Spinal cord (tissue), 10 donors: ENCODE measurements around the gene CABLES2. TPM values are rescaled to one million over a fixed set of nuclear protein-coding genes. Genes with fewer than 3 reads are reported as not detected.

Experiments
- DNase-seq, 6 donors: peaks; one replicate each; pipeline versions ENCODE4 v3.0.0 to v3.0.0-alpha.2; 2013 to 2015; ENCODE audit warnings: low spot score in 6 of 6, low read depth in 4 of 6
- H3K27ac ChIP-seq: one replicate; pipeline ENCODE4 v1.5.1; 2013; ENCODE audit warnings: low read depth, low read length, control low read depth
- H3K27me3 ChIP-seq: one replicate; pipeline ENCODE4 v1.6.1; 2013; ENCODE audit warnings: low read length; ENCODE audit not compliant: control insufficient read depth, insufficient read depth
- H3K36me3 ChIP-seq: one replicate; pipeline ENCODE4 v1.6.1; 2013; ENCODE audit warnings: low read length; ENCODE audit not compliant: control insufficient read depth, insufficient read depth
- H3K4me1 ChIP-seq: one replicate; pipeline ENCODE4 v1.6.1; 2013; ENCODE audit warnings: low read length; ENCODE audit not compliant: control insufficient read depth, insufficient read depth
- H3K4me3 ChIP-seq: one replicate; pipeline ENCODE4 v1.5.1; 2013; ENCODE audit warnings: low read depth, low read length, control low read depth
- H3K9me3 ChIP-seq: one replicate; pipeline ENCODE4 v1.6.1; 2013; ENCODE audit warnings: low read length; ENCODE audit not compliant: control insufficient read depth, insufficient read depth
- whole genome bisulfite sequencing: methylation state at CpG from one replicate; pipeline ENCODE4 v1.1.5; 2013; ENCODE audit warnings: missing lambda C conversion rate; ENCODE audit not compliant: insufficient coverage; 5-methylcytosine and 5-hydroxymethylcytosine counted together
- polyA plus RNA-seq, 2 donors: library from polyadenylated mRNA; unstranded; fragments of 120-200 nt; gene quantifications; one replicate each; pipeline ENCODE4 v1.2.1, GENCODE V29; 2013; ENCODE audit not compliant: insufficient read length in 2 of 2
- total RNA-seq, 2 donors: library from RNA; depleted of rRNA in 1 of 2; stranded (reverse); fragments of 120-200 nt in 1 of 2; fragments of >200 nt in 1 of 2; gene quantifications; one replicate each; pipeline versions ENCODE4 v1.2.3 to v1.2.4, GENCODE V29; 2013 to 2014
- donor health status: healthy.

The CABLES2 gene
- total and polyA plus RNA-seq, 4 donors, result 4.0 to 23.0 (median 14.1) TPM

GRCh38 chr20:62398120-62398821 lies 8.8 kb downstream of the CABLES2 start:
- no peak for DNase-seq
- H3K36me3 ChIP-seq, result peaks cover 92% of the 10 kb centered on the region

GRCh38 chr20:62396367-62397239 lies 10.5 kb downstream of the CABLES2 start:
- no peaks in the 10 kb centered on the region for H3K4me1 ChIP-seq
- no peaks in the 10 kb centered on the region for H3K9me3 ChIP-seq
- no peak overlapping the region for H3K4me3 ChIP-seq
- no peak for DNase-seq
- peaks cover 92% of the 10 kb centered on the region for H3K36me3 ChIP-seq
- H3K27ac ChIP-seq, result no peak overlapping the region
- no peaks in the 10 kb centered on the region for H3K27me3 ChIP-seq
- 91% methylated on average over 35 of the region's 35 CpGs for WGBS

More at GRCh38 chr20:62398120-62398821, 8.8 kb downstream of the CABLES2 start:
- H3K4me1 ChIP-seq, result no peaks in the 10 kb centered on the region
- H3K27ac ChIP-seq, result no peak overlapping the region
- H3K4me3 ChIP-seq, result no peak overlapping the region
- H3K9me3 ChIP-seq, result no peaks in the 10 kb centered on the region
- WGBS, result 94% methylated on average over 17 of the region's 19 CpGs
- no peaks in the 10 kb centered on the region for H3K27me3 ChIP-seq

- 89% methylated on average over 26 of the region's 27 CpGs for WGBS
- H3K27ac ChIP-seq, result no peak overlapping the region
- no peak overlapping the region for H3K4me3 ChIP-seq
- H3K36me3 ChIP-seq, result peaks cover 92% of the 10 kb centered on the region
- H3K4me1 ChIP-seq, result no peaks in the 10 kb centered on the region
- no peak for DNase-seq
- H3K27me3 ChIP-seq, result no peaks in the 10 kb centered on the region
- no peaks in the 10 kb centered on the region for H3K9me3 ChIP-seq
Measured at GRCh38 chr20:62395311-62396242, 11.5 kb downstream of the CABLES2 start.

DNA sequence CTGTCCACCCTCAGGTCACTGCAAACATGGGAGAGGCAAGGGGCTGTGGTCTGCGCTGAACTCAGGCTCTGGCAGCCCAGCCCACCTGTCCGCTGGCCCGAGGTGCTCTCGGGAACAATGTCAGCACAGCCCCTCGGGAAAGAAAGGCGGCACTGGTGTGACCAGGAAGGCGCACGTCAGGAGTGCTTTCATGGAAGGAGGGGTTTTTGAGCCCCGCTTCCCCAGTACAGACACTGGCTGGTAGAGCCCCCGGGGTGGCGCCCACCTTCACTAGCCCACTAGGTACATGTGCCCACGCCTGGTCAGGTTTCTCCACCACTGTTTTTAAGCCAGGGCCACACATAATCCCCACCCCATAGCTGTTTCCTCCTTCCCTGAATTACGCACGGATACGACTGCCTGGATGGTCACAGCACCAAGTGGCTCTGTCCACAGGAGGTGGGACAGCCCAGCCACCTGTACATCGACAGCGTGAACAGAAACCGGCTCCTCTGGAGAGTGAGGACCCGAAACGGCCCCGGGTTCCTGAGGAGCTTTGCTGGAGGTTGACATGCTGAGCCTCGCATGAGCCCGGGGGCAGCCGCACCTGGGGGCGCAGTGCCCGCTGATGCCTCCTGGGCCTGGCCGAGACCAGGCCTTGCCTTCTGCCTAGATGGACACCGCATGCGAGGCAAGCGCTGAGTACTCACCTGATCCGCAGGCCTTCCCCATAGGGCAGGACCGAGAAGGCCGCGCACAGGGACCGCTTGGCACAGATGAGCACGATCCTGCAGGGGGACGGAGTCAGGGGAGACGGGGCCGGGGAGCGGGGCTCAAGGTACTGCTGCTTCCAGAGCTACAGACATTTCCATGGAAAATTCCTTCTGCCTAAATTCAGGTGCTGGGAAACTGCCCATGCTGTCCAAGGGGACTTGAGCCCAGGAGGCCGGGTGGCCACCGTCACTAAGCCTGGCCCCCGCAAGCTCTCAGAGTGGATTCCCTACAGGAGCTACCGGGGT lies 12.5 kb downstream of the CABLES2 start:
- no peak for DNase-seq
- H3K9me3 ChIP-seq, result no peaks in the 10 kb centered on the region
- H3K27ac ChIP-seq, result no peak overlapping the region
- 89% methylated on average over 42 of the region's 44 CpGs for WGBS
- peaks cover 93% of the 10 kb centered on the region for H3K36me3 ChIP-seq
- no peak overlapping the region for H3K4me3 ChIP-seq
- H3K27me3 ChIP-seq, result no peaks in the 10 kb centered on the region
- H3K4me1 ChIP-seq, result peaks cover 2% of the 10 kb centered on the region

DNA sequence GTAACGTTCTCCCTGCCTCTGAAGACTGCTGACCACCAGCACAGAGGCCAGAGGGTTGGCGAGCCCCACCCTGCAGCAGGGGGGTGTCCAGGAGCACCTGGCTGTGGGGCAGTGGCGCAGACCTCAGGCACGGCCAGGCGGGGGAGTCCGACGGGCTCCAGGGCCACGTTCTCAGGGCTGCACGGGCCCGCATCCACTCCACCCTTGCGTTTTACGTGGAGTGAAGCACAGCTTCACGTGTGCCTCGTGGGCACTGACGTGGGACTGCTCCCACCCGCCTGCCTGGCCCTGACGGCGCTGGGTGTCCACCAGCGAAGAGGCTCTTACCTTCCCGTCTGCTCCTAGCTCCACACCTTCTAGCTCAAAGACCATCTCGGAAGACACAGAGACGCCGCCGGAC lies 13.3 kb downstream of the CABLES2 start:
- 90% methylated on average over 24 of the region's 24 CpGs for WGBS
- Histone ChIP-seq H3K4me1 (peaks cover 2% of the 10 kb centered on the region), H3K27me3 (no peaks in the 10 kb centered on the region), H3K4me3 (no peak overlapping the region), H3K36me3 (peaks cover 99% of the 10 kb centered on the region), H3K27ac (no peak overlapping the region), H3K9me3 (no peaks in the 10 kb centered on the region)
- DNase-seq, result no peak

DNA sequence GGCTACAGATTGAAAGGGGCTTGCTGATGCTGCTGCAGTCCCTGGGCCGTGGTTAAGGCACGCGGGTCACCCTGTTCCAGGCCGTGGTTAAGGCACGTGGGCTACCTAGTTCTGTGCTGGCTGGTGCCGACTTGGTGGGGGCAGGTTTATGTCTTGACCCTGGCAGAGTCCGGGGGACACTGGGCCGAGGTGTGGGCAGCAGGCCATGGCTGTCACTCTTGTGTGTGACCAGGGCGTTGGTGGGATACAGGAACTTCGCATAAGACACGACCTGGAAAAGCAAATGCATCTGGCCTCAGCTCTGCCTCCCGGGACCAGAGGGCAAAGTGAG lies 13.8 kb downstream of the CABLES2 start:
- H3K27ac ChIP-seq, result no peak overlapping the region

GRCh38 chr20:62392621-62393334 lies 14.3 kb downstream of the CABLES2 start:
- Histone ChIP-seq H3K27me3 (no peaks in the 10 kb centered on the region), H3K4me1 (peaks cover 11% of the 10 kb centered on the region), H3K27ac (no peak overlapping the region), H3K4me3 (no peak overlapping the region), H3K36me3 (peaks cover 100% of the 10 kb centered on the region), H3K9me3 (no peaks in the 10 kb centered on the region)
- WGBS, result 95% methylated on average over 19 of the region's 21 CpGs
- no peak for DNase-seq

More for the DNA sequence above, 13.8 kb downstream of the CABLES2 start:
- Histone ChIP-seq H3K9me3 (no peaks in the 10 kb centered on the region), H3K27me3 (no peaks in the 10 kb centered on the region), H3K4me1 (peaks cover 6% of the 10 kb centered on the region), H3K4me3 (no peak overlapping the region), H3K36me3 (peaks cover 100% of the 10 kb centered on the region)
- no peak for DNase-seq
- WGBS, result 88% methylated on average over 12 of the region's 12 CpGs

DNA sequence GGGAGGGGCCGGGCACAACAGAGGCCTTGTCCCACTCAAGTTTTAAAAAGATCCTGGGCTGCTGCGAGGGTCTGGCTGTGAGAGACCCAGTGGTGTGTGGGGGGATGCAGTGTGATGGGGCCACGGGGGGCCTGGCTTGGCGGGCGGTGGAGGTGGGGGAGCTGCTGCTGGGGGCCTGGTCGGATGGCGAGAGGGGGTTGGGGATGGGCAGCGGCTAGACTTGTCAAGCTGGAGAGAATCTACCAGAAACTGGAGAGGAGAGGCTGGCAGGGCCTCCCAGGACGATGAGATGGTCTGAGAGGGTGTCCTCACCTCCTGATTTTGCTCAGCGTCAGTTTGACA lies 15.0 kb downstream of the CABLES2 start:
- peaks cover 98% of the 10 kb centered on the region for H3K36me3 ChIP-seq
- DNase-seq, result no peak
- 89% methylated on average over 9 of the region's 10 CpGs for WGBS
- no peaks in the 10 kb centered on the region for H3K9me3 ChIP-seq
- no peaks in the 10 kb centered on the region for H3K27me3 ChIP-seq
- no peak overlapping the region for H3K27ac ChIP-seq
- H3K4me3 ChIP-seq, result no peak overlapping the region
- H3K4me1 ChIP-seq, result peaks cover 17% of the 10 kb centered on the region
